NAMALWA (cell line): Measurements from ENCODE around the gene CRP.
"Not testable (repeated sequence)": the region's sequence is repeated elsewhere in the genome, so short reads cannot be mapped to it uniquely, and the experiment has no call there.

Experiments
- DNase-seq: peaks from one replicate; pipeline ENCODE4 v3.0.0-alpha.2; 2015; ENCODE audit warnings: low spot score

The CRP gene

GRCh38 chr1:159714529-159714928, at the start of gene CRP:
CRP (minus strand) TSS chr1:159714589; CDS start chr1:159714485, 104 bp downstream.
- DNase-seq = no peak

DNA sequence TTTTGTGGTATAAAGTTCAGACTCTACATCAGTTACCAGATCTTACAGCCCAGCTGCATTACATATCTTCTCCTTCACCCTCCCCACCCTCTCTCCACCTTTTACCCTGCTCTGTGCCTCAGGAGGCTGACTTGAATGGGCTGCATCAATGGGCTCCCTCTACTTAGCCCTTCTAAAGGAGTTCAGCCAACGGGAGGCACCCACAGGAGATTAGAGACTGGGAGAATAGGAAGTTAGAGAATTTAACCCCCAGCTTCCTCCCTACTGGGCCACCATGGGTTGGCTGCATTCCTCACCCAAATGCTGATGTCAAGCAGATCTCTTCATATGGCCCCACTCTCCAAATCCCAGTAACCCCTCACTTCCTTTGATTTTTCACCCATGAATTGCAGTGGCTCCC, 49.3 kb upstream of the CRP start:
- DNase-seq = no peak

- no peak for DNase-seq
These were observed 42.0 kb upstream of the CRP start for GRCh38 chr1:159756397-159756796.

DNA sequence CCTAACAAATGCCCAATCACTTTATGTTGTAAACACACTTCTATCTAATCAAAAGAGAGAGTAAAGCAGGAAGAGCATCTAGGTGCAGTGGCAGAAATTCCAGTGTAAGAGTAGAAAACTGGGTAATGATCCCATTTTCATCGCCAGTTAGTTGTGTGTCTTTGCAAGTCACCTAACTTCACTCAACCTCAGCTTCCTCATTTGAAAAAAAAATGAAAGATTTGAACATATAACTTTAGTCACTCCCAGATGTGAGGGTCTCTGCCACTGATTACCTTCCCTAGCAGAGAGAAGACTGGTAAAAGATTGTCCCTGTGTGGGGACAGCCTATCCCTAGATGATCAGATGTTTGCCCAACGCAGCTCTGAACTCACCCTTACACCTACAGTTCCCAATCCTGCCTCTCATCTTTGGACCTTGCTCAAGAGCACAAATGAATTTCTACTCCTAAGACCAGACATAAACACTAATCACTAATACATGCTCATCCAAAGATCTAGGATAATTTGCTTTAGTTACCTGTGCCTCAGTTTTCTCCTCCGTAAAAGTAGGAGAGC, 41.1 kb upstream of the CRP start:
- DNase-seq = no peak

- DNase-seq = no peak
These were observed 39.0 kb upstream of the CRP start for GRCh38 chr1:159753386-159753785.

- DNase-seq = no peak
These were observed 37.8 kb upstream of the CRP start for GRCh38 chr1:159752135-159752580.

GRCh38 chr1:159751031-159751430, 36.6 kb upstream of the CRP start:
- DNase-seq = no peak

GRCh38 chr1:159750621-159751020, 36.2 kb upstream of the CRP start:
- no peak for DNase-seq

DNA sequence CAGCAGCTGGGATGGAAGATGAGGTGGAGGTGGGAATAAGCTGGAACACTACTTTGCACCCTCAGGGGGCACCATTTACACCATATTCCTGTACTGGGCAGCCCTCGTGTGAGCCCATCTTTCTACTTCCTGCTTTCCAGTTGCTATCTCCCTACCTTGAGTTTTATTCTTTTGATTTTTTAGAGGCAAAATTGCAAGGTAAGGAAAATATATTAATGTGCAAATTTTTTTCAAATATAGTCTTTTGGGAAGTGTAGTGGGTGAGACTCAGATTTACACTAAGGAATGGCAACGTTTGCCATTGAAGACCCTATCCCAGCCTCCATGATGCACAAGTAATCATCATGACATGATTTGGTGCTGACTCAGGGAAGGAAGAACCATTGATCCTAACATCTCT, 35.2 kb upstream of the CRP start:
- DNase-seq = no peak

DNA sequence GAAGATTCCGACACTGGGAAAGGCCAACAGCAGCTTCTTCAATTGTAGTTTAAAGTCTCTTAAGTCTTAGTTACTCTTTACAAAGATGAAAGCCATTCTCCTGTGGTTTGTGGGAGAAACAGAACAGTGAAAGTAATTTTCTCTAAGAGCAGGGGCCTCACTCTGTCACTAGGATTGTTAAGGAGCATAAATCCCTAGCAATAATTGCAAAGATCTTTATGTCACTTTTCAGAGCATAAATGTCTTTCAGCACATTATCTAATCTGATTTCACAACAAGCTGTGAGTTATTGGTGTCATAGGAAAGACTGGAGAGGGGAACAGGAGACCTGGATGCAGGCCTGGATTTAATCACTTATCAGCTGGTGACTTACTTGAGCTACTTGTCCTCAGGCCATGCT, 34.0 kb upstream of the CRP start:
- no peak for DNase-seq

- no peak for DNase-seq
These were observed 32.3 kb upstream of the CRP start for GRCh38 chr1:159746666-159747065.

GRCh38 chr1:159743651-159744410, 29.4 kb upstream of the CRP start:
- no peak for DNase-seq

- no peak for DNase-seq
These were observed 23.0 kb upstream of the CRP start for GRCh38 chr1:159737238-159737916.

DNA sequence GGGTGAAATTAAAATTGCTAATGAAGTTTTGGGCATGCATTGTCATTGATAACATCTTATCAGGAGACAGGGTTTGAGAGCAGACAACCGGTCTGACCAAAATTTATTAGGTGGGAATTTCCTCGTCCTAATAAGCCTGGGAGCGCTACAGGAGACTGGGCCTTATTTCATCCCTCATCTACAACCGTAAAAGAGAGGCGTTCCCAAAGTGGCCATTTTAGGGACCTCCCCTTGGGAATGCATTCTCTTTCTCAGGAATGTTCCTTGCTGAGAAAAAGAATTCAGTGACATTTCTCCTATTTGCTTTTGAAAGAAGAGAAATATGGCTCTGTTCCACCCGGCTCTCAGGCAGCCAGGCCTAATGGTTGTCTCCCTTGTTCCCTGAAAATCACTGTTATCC, 8.8 kb upstream of the CRP start:
- DNase-seq = not testable (repeated sequence)

GRCh38 chr1:159719990-159720389, 5.6 kb upstream of the CRP start:
- no peak for DNase-seq

DNA sequence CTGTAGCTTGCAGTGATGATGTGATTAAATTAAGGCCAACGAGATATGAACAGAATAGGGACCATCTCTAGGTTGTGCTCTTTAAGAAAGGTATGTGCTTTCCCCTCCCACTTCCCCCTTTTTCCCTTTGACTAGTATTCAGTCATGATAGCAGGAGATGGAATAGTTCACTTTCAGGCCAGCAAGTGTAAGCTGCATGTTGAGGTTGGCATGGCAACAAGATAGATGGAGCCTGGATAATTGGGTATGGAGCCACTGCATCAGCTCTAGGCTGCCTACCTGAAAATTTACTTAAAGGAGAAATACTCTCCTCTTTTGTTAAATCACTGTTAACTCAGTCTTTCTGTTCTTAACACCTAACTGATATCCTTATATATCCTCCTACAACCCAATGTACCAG, 1.5 kb upstream of the CRP start:
- DNase-seq = no peak

GRCh38 chr1:159712080-159712479, 2.3 kb downstream of the CRP start:
- DNase-seq = no peak

- no peak for DNase-seq
These were observed 6.7 kb downstream of the CRP start for GRCh38 chr1:159707472-159708260.

DNA sequence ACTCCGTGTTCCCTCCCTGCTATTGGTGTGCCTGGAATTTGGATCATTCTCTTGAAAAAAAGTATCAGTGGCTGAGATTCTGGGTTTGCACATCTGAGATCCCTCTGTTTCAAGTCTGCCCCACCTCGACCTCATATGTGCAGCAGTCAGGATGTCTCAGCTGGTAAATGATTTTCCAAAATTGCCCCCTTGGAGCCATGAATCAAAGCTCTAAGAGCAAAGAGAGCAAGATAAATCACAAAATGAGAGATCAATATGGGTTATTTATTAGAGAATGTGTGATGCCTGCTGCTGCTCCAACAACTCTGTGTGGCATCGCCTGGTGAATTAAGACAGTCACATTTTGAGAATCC, 8.5 kb downstream of the CRP start:
- DNase-seq = no peak

- no peak for DNase-seq
These were observed 9.0 kb downstream of the CRP start for GRCh38 chr1:159705251-159705903.

- no peak for DNase-seq
These were observed 9.9 kb downstream of the CRP start for GRCh38 chr1:159704481-159704880.

DNA sequence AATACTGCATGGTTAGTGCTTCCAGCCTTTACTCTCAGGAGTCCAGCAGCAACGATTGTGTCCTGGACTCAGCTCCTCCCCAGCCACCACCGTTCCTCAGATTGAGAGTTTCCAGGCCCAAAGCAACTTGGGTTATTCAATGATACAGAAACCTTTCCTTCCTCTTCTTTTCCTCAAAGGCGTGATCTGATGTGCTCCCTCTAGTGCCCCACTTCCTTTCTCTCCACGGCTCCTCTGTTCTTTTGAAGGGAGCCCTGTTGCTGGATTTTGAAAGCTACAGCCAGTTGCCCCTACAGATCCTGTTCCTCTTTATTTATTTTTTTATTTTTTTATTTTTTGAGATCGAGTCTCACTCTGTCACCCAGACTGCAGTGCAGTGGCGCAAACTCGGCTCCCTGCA, 14.1 kb downstream of the CRP start:
- DNase-seq = no peak
